GM12878 (cell line): ENCODE data around the gene PLA2G4E. TPM values are rescaled to one million over a fixed set of nuclear protein-coding genes. Genes with fewer than 3 reads are reported as not detected.

Experiments used
- BMI1 ChIP-seq: fragments of 450-650 bp; IDR thresholded peaks from 2 replicates; pipeline ENCODE4 v1.6.1; 2016; ENCODE audit warnings: mild to moderate bottlenecking, moderate library complexity, borderline replicate concordance
- BRCA1 ChIP-seq: IDR thresholded peaks from 2 replicates; pipeline ENCODE4 v1.6.1; 2011; ENCODE audit warnings: low read depth, low read length, improper control_type of control experiment
- CBFB ChIP-seq: IDR thresholded peaks from 2 replicates; pipeline ENCODE4 v1.6.1; 2016; ENCODE audit warnings: antibody characterized with exemption, low read depth
- CBX3 ChIP-seq: fragments of 200-600 bp; sonication (generic); IDR thresholded peaks from 2 replicates; pipeline ENCODE4 v1.6.1; 2016; ENCODE audit warnings: low read depth, borderline replicate concordance
- DPF2 ChIP-seq: fragments of 450-650 bp; IDR thresholded peaks from 2 replicates; pipeline ENCODE4 v1.6.1; 2017; ENCODE audit warnings: mild to moderate bottlenecking
- E4F1 ChIP-seq: fragments of 450-650 bp; IDR thresholded peaks from 2 replicates; pipeline ENCODE4 v1.6.1; 2018; ENCODE audit warnings: borderline replicate concordance, mild to moderate bottlenecking; ENCODE audit not compliant: partially characterized antibody
- HSF1 ChIP-seq: fragments of 150-350 bp; IDR thresholded peaks from 2 replicates; pipeline ENCODE4 v1.6.1; 2014; ENCODE audit warnings: mild to moderate bottlenecking, low read depth, low read length
- JUND ChIP-seq: IDR thresholded peaks from 2 replicates; pipeline ENCODE4 v1.6.1; 2012; ENCODE audit warnings: low read depth, mild to moderate bottlenecking, low read length, improper control_type of control experiment, moderate library complexity
- KDM1A ChIP-seq: fragments of 200-600 bp; sonication (generic); IDR thresholded peaks from 2 replicates; pipeline ENCODE4 v1.6.1; 2016; ENCODE audit warnings: borderline replicate concordance
- MTA2 ChIP-seq: fragments of 450-650 bp; IDR thresholded peaks from 2 replicates; pipeline ENCODE4 v1.6.1; 2016; ENCODE audit warnings: low read depth, mild to moderate bottlenecking, moderate library complexity
- MYC ChIP-seq: IDR thresholded peaks from 2 replicates; pipeline ENCODE4 v1.6.1; 2011; ENCODE audit warnings: mild to moderate bottlenecking, low read length, moderate library complexity, inconsistent platforms; ENCODE audit not compliant: insufficient read depth, insufficient replicate concordance, insufficient read length, severe bottlenecking
- NFIC ChIP-seq: IDR thresholded peaks from 2 replicates; pipeline ENCODE4 v1.6.1; 2012; ENCODE audit warnings: low read depth, mild to moderate bottlenecking, inconsistent platforms, low read length, moderate library complexity
- PAX5 ChIP-seq: IDR thresholded peaks from 2 replicates; pipeline ENCODE4 v1.6.1; 2011; ENCODE audit warnings: low read depth, low read length, borderline replicate concordance
- PAX8 ChIP-seq: fragments of 450-650 bp; IDR thresholded peaks from 2 replicates; pipeline ENCODE4 v1.6.1; 2017; ENCODE audit warnings: mild to moderate bottlenecking, moderate library complexity
- PML ChIP-seq: IDR thresholded peaks from 2 replicates; pipeline ENCODE4 v1.6.1; 2012; ENCODE audit warnings: low read length, inconsistent platforms
- RELB ChIP-seq: fragments of 450-650 bp; IDR thresholded peaks from 2 replicates; pipeline ENCODE4 v1.6.1; 2017; ENCODE audit warnings: low read depth, mild to moderate bottlenecking, moderate library complexity
- RUNX3 ChIP-seq: IDR thresholded peaks from 2 replicates; pipeline ENCODE4 v1.6.1; 2012; ENCODE audit warnings: low read length, inconsistent platforms
- SMARCA5 ChIP-seq: fragments of 450-650 bp; IDR thresholded peaks from 2 replicates; pipeline ENCODE4 v1.6.1; 2017; ENCODE audit warnings: mild to moderate bottlenecking
- TCF7 ChIP-seq: IDR thresholded peaks from 2 replicates; pipeline ENCODE4 v1.6.1; 2014; ENCODE audit warnings: antibody characterized with exemption, borderline replicate concordance
- ZBED1 ChIP-seq: IDR thresholded peaks from 2 replicates; pipeline ENCODE4 v1.6.1; 2016; ENCODE audit warnings: borderline replicate concordance
- ZBTB4 ChIP-seq: fragments of 450-650 bp; formaldehyde crosslinking; IDR thresholded peaks from 2 replicates; pipeline ENCODE4 v1.4.0; 2022; ENCODE audit warnings: mild to moderate bottlenecking, moderate library complexity
- ZSCAN29 ChIP-seq: fragments of 450-650 bp; IDR thresholded peaks from 2 replicates; pipeline ENCODE4 v1.6.1; 2017; ENCODE audit warnings: mild to moderate bottlenecking, moderate library complexity
- polyA plus RNA-seq, 11 experiments: library from polyadenylated mRNA; depleted of rRNA in 4 of 11; unstranded in 6 of 11; stranded (reverse) in 5 of 11; fragments of >200 nt; fragmentation: Nextera tagmentation in 4 of 11; fragmentation: Illumina TruSeq in 1 of 11; extraction: Ambion mirVana in 4 of 11; extraction: Trizol in 1 of 11; gene quantifications; 1 replicate in 1 of 11; 2 replicates in 10 of 11; pipeline versions ENCODE4 v1.2.1 to v1.2.3, GENCODE V29; 2011 to 2016; ENCODE audit warnings: inconsistent platforms in 2 of 11, missing spikeins in 2 of 11, low read depth in 1 of 11
- total RNA-seq, 4 experiments: library from RNA; depleted of rRNA in 3 of 4; stranded (reverse); fragments of >200 nt in 3 of 4; fragmentation: Illumina TruSeq in 1 of 4; extraction: Trizol in 1 of 4; gene quantifications; 2 replicates each; pipeline versions ENCODE4 v1.2.1 to v1.2.3, GENCODE V29; 2013 to 2021

PLA2G4E gene
- total and polyA plus RNA-seq, 10 of the 15 experiments (the other 5 are each of a cell fraction or from before 2014, with no cell fraction given) = 0.05 to 0.32 (median 0.06) TPM; not detected in 5

- TF ChIP-seq BRCA1 (no peak), KDM1A (no peak), E4F1 (no peak), MTA2 (no peak), ZSCAN29 (no peak), CBX3 (no peak), TCF7 (no peak), RUNX3 (peak; percentile 27; the same call in 1 of the 2 replicates), MYC (no peak), SMARCA5 (no peak), PML (no peak), BMI1 (no peak), DPF2 (no peak), CBFB (no peak), ZBTB4 (CRISPR knock-in tag) (no peak), ZBED1 (no peak), HSF1 (no peak), JUND (no peak), NFIC (no peak), PAX5 (no peak), RELB (no peak), PAX8 (no peak)
These were observed 86.0 kb downstream of the PLA2G4E start (continued) for GRCh38 chr15:41934843-41935242.
